Upper lobe of left lung (tissue), 4 donors: Measurements from ENCODE around the gene ZNF830.
"Not testable (repeated sequence)": the region's sequence is repeated elsewhere in the genome, so short reads cannot be mapped to it uniquely, and the experiment has no call there.

ENCODE experiments used
- CTCF ChIP-seq, 6 experiments: fragments of 450-650 bp in 4 of 6; fragments of 200-600 bp in 2 of 6; sonication (generic) in 2 of 6; IDR thresholded peaks; one replicate each; pipeline ENCODE4 v1.5.1; 2016 to 2019; ENCODE audit warnings: antibody characterized with exemption in 6 of 6
- EP300 ChIP-seq, 4 donors: sonication (generic); formaldehyde crosslinking; IDR thresholded peaks; one replicate each; pipeline ENCODE4 v1.5.1; 2017; ENCODE audit warnings: antibody characterized with exemption in 4 of 4, control low read depth in 2 of 4
- POLR2A ChIP-seq, 4 donors: fragments of 450-650 bp; IDR thresholded peaks; one replicate each; pipeline ENCODE4 v1.5.1; 2016 to 2017; ENCODE audit warnings: antibody characterized with exemption in 4 of 4, mild to moderate bottlenecking in 2 of 4
- POLR2AphosphoS5 ChIP-seq, 2 donors: sonication (generic); formaldehyde crosslinking; IDR thresholded peaks; one replicate each; pipeline ENCODE4 v1.5.1; 2017; ENCODE audit warnings: antibody characterized with exemption in 2 of 2

- not testable (repeated sequence) for TF ChIP-seq CTCF, POLR2A, EP300, POLR2AphosphoS5 (IDR thresholded peaks at IDR 0.05)
These were observed 10.6 kb upstream of the ZNF830 start for GRCh38 chr17:34950780-34951179.
